GM23248 (cell line): Measurements from ENCODE around the gene AP3D1.

ENCODE experiments used
- EZH2 ChIP-seq: fragments of 200-600 bp; sonication (generic); IDR thresholded peaks from 2 replicates; pipeline ENCODE4 v1.6.1; 2018; ENCODE audit warnings: antibody characterized with exemption, mild to moderate bottlenecking; ENCODE audit not compliant: insufficient read depth, poor library complexity, severe bottlenecking
- EZH2phosphoT487 ChIP-seq: fragments of 200-600 bp; sonication (generic); IDR thresholded peaks from 2 replicates; pipeline ENCODE4 v1.6.1; 2018; ENCODE audit warnings: antibody characterized with exemption, moderate library complexity, mild to moderate bottlenecking, low read depth; ENCODE audit not compliant: insufficient read depth

DNA sequence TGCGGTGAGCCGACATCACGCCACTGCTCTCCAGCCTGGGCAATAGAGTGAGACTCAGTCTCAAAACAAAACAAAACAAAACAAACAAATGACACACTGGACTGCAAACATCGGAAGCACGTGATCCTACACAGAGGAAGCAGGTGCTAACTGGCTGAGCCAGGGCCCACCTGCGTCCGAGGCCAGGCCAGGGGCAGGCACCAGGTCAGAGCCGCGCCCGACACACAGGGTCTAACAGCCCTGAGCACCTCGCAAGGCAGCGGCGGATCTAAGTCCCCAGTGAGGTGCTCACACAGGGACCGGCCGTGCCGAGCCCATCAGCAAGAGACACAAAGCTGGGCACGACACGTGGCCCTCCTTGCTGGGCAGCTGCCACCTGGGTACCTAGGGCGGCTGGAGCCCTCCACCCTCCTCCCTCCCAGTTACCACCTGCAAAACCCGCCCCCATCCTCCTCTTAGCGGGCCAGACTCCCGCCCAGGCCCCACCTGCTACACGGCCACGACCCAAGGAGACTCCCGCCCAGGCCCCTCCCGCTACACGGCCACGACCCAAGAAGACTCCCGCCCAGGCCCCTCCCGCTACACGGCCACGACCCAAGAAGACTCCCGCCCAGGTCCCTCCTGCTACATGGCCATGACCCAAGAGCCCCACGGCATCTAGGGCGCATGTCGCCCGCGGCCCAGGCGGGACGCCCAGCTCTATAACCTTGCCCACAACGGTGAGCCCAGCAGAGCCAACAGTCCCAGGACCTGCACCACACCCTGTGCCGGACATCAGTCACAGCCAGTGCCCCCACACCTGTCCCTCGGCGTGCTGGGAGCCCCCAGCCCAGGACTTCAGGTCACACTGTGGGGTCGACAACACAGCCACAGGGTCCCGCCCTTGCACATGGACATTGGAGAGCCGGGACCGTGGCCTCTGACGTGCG, 15.6 kb downstream of the AP3D1 start:
- TF ChIP-seq EZH2 (no peak), EZH2phosphoT487 (no peak)
